HL-60/S4 (cell line): ENCODE data around the gene UBN1.

ENCODE experiments used
- in situ Hi-C: fragments of 300-500 bp; cut with MboI; formaldehyde crosslinking; loops from 2 replicates; pipeline ENCODE4 v1.14.3; 2022; ENCODE audit warnings: low sequenced_read_pairs

The UBN1 gene

GRCh38 chr16:4900036-4900435 is 52.8 kb downstream of the UBN1 start:
- in situ Hi-C loops = no loop called here

- in situ Hi-C loops = no loop called here
These were observed 53.5 kb downstream of the UBN1 start for GRCh38 chr16:4900750-4901149.

DNA sequence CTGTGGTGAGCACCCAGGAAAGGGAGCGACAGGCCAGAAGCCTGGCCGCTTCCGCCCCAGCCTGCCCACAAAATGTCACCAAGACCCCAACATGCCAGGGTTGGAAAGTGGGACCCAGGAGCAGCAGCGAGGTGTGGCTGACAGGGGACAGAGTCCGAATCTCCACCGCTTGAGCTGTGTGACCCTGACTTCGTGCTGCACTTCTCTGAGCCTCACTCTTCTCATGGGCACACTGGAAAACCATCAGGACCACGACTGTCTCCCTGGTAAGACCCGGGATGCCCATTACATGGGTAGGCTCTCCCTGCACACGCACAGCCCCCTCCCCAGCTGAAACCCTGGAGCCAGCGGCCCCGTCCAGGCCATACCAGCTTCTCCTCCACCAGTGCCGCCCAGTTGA is 54.8 kb downstream of the UBN1 start:
- in situ Hi-C loops = no loop called here

- in situ Hi-C loops = no loop called here
These were observed 57.0 kb downstream of the UBN1 start for GRCh38 chr16:4904108-4904941.

DNA sequence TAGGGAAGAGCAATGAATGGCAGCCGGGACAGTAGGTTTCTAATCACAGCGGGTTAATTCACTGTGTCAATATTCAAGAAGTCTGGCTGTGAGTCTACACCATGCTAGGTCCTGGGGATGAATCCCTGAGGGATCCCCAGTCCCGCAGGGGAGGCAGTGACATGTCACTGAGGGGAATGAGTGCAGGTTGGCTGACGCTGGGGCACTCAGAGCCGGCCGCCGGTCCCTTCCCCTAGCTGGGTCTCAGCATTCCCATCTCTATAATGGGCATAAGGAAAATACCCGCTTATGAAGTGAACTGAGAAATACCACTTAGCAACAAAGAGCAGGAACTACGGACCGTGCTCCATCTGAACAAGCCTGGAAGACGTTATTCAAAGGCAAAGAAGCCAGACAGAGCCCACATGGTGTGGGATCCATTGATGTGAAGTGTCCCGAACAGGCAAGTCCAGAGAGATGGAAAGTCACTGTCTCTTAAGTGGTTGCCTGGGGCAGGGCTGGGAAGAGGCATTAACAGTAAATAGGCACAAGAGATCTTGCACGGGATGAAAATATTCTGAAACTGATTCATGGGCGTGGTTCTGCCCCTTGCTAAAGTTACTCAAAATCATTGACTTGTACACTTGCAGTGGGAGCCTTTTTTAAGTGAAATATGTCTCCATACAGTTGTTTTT is 57.8 kb downstream of the UBN1 start:
- in situ Hi-C loops = no loop called here

DNA sequence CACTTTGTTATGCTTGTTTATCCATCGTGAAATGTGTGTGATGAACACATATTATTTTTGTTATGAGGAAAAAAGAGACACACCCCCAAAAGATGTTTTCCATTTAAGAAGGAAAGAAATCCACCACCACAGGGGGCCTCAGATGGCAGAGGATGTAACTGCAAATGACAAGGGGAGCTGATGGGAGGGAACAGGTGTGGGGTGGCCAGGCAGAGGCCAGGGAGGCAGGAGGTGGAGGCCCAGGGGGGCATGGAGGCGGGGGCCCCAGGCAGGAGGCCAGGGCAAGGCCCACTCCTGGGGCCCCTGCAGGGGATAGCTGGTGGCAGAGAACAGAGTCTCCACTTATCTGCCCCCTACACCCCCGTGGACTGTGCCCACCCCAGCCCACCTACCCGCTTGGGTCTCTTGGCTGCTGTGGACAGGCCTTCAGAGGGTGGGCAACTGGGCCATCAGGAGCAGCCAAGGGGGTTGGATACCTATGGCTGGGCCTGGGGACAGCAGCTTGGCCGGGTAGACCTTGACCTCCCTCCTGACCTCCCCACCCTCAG is 61.6 kb downstream of the UBN1 start:
- in situ Hi-C loops = no loop called here

DNA sequence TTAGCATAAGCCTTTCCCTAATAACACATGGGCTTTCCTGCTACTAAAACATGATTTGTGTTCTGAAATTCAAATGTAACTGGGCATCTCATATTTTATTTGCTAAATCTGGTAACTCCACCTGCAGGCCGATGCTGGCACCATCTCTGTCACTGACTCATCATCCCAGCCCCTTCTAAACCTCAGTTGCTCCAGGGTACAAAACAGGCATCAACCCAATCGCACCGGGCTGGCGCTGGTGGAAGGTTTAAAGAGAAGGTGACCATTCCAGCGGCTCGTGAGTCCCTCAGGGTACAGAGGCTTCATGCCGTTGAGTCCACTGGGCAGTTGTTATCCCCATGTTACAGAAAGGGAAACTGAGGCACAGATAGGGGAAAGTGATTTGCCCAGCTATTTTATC is 62.5 kb downstream of the UBN1 start:
- in situ Hi-C loops = no loop called here

DNA sequence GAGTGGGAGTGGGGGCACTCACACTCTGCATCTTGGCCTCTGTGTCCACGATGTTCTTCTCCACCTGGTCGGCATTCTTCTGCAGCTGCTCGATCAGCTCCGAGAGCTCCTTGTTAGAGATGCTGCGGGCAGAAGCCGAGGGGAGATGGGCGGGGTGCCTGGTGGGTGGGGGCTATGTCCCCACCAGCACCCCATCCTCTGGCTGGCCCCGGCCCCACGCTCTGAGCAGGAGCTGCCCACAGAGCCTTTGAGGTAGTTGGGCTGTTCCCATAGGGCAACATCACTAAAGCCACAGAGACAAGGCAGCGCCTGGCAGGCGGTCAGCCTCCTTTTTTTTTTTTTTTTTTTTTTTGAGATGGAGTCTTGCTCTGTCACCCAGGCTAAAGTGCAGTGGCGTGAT is 63.5 kb downstream of the UBN1 start:
- in situ Hi-C loops = no loop called here

GRCh38 chr16:4911970-4912386 is 64.7 kb downstream of the UBN1 start:
- in situ Hi-C loops = no loop called here

DNA sequence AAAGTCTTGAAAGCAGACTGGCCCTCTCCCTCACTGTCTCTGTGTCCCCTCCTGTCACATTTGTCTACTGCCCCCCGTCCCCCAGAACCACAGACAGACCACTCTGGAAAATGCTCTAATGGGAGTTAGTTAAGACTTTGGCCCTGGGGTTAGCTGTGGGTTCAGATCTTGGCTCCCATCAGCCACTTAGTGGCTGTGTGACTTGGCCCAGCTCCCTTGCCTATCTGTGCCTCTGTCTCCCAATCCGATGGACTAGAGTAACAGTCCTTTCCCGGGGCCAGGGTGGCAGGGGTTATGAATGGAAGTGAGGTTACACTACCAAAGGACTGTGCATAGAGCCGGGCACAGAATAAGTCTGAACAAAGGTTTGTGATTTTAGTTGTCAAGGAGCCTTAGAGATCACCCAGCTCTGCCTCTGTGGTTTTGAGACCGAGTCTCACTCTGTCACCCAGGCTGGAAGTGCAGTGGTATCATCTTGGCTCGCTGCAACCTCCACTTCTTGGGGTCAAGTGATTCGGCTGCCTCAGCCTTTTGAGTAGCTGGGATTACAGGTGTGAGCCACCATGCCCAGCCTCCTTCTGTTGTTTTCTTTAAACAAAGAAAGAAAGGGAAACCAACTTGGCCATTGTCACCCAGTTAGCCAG is 66.0 kb downstream of the UBN1 start:
- in situ Hi-C loops = no loop called here

- in situ Hi-C loops = no loop called here
These were observed 66.7 kb downstream of the UBN1 start for GRCh38 chr16:4913774-4914525.

DNA sequence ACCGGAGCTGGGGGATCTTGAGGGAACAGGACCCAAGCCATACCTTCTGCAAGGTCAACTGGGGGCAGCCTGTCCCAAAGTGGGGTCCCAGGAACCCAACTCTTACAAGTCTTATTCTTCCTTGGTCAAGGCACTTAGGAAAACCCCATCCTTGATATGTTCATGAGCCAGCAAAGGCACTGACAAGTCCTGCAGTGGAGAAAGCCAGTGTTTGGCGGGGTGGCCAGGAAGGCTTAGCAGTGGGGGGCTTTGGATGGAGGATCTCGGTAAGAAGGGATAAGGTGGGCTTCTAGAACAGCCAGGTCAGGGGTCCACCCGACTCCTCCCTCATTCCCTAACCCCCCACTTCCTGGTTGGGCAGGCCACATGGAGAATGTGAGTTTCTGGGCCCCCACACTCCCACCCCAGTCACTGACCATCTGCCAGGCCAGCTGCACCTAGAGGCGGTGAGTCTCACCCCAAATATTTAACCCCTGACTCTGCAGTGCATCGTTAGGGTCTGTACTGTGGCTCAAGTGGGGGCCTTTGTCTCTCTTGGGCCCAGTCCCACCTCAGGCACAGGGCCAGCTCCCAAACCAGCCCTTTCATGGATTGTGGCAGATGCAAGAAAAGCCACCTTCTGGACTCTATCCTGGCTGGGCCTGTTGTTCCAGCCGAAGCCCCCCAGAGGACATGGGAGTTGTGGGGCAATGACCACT is 67.4 kb downstream of the UBN1 start:
- in situ Hi-C loops = no loop called here

- in situ Hi-C loops = no loop called here
These were observed 68.0 kb downstream of the UBN1 start for GRCh38 chr16:4915226-4915761.

- in situ Hi-C loops = no loop called here
These were observed 69.8 kb downstream of the UBN1 start for GRCh38 chr16:4917117-4917516.

GRCh38 chr16:4918781-4919251 is 71.5 kb downstream of the UBN1 start:
- in situ Hi-C loops = no loop called here

DNA sequence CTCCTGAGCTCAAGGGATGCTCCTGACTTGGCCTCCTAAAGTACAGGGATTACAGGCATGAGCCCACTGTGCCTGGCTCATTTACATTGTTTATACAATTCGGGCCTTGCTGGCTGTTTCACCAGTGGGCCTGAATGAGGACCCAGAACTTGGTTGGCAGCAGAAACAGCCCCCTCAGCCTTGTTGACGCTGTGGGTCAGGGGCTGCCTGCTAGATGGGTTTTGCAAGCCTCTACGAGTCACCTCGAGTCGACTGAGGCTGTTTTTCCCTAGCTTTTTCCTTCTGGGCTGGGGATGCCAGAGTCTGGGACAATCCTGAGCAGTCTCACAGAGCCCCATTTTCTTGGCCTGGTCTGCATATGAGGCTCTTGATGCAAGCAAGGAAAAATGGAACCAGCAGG is 73.5 kb downstream of the UBN1 start:
- in situ Hi-C loops = no loop called here

- in situ Hi-C loops = no loop called here
These were observed 75.6 kb downstream of the UBN1 start for GRCh38 chr16:4922721-4923342.

- in situ Hi-C loops = no loop called here
These were observed 76.6 kb downstream of the UBN1 start for GRCh38 chr16:4923853-4924252.

- in situ Hi-C loops = no loop called here
These were observed 77.5 kb downstream of the UBN1 start for GRCh38 chr16:4924593-4925292.
